A549 (cell line): ENCODE results near the gene MLST8. TPM values are rescaled to one million over a fixed set of nuclear protein-coding genes. Genes with fewer than 3 reads are reported as not detected.

Experiments
- ATAC-seq, 2 experiments: fragments of 200-7000 bp in 1 of 2; fragments of >200 bp in 1 of 2; cut with Nextera tagmentation in 1 of 2; cut with Tn5 transposase in 1 of 2; 3 replicates each; pipeline versions ENCODE4 v1.8.0 to v1.9.1; 2018 to 2020; ENCODE audit warnings: mild to moderate bottlenecking in 1 of 2, moderate library complexity in 1 of 2
- CTCF ChIA-PET: fragments of 300-600 bp; sonication (Branson Sonifier 250); formaldehyde crosslinking; extraction: SDS; loops from one replicate; lab custom pipeline; 2021; ENCODE audit warnings: antibody characterized with exemption, inconsistent platforms; lab: Yijun Ruan, JAX
- POLR2A ChIA-PET: fragments of 350-600 bp; formaldehyde crosslinking; extraction: SDS; loops from one replicate; lab custom pipeline; 2021; ENCODE audit warnings: antibody characterized with exemption, inconsistent platforms; lab: Yijun Ruan, JAX
- DNase-seq, 2 experiments: peaks; one replicate each; pipeline versions ENCODE4 v3.0.0 to v3.0.0-alpha.2; 2011 to 2016; ENCODE audit warnings: low read depth in 1 of 2, low spot score in 1 of 2
- FAIRE-seq: peaks from 2 replicates; lab custom pipeline; 2011; peaks lifted over from hg19 to GRCh38; lab: Jason Lieb, UNC
- H3K27ac ChIP-seq, 2 experiments: fragments of >200 bp; sonication (Bioruptor Twin); formaldehyde crosslinking; 3 replicates each; pipeline ENCODE4 v1.5.1; 2016 to 2017
- H3K4me1 ChIP-seq: fragments of >200 bp; sonication (Bioruptor Twin); formaldehyde crosslinking; 3 replicates; pipeline ENCODE4 v1.6.1; 2016
- H3K4me2 ChIP-seq: fragments of >200 bp; sonication (Bioruptor Twin); formaldehyde crosslinking; 3 replicates; pipeline ENCODE4 v1.6.1; 2016
- H3K4me3 ChIP-seq: fragments of >200 bp; sonication (Bioruptor Twin); formaldehyde crosslinking; 3 replicates; pipeline ENCODE4 v1.5.1; 2016
- H3K9me3 ChIP-seq: fragments of >200 bp; sonication (Bioruptor Twin); formaldehyde crosslinking; 3 replicates; pipeline ENCODE4 v1.6.1; 2016
- ATOH8 ChIP-seq: fragments of 250-450 bp; sonication (Bioruptor Pico); IDR thresholded peaks from 2 replicates; pipeline ENCODE4 v1.5.0; 2020; ENCODE audit warnings: low read depth, mild to moderate bottlenecking, moderate library complexity
- BCL3 ChIP-seq: fragments of >200 bp; sonication (Bioruptor Twin); formaldehyde crosslinking; IDR thresholded peaks from 3 replicates; pipeline ENCODE4 v1.6.1; 2016
- BHLHE40 ChIP-seq: IDR thresholded peaks from 2 replicates; pipeline ENCODE4 v1.6.1; 2012; ENCODE audit warnings: low read depth, low read length, inconsistent platforms
- CBX2 ChIP-seq: fragments of 200-600 bp; sonication (generic); IDR thresholded peaks from 2 replicates; pipeline ENCODE4 v1.6.1; 2016; ENCODE audit warnings: low read depth, mild to moderate bottlenecking, borderline replicate concordance
- CTCF ChIP-seq: fragments of >200 bp; sonication (Bioruptor Twin); formaldehyde crosslinking; IDR thresholded peaks from 3 replicates; pipeline ENCODE4 v1.5.1; 2016
- E2F6 ChIP-seq: IDR thresholded peaks from 2 replicates; pipeline ENCODE4 v1.6.1; 2012; ENCODE audit warnings: low read depth, borderline replicate concordance
- EHF ChIP-seq: fragments of 250-450 bp; sonication (Bioruptor Pico); IDR thresholded peaks from 2 replicates; pipeline ENCODE4 v1.5.0; 2020; ENCODE audit warnings: mild to moderate bottlenecking
- EP300 ChIP-seq, 2 experiments: fragments of >200 bp; sonication (Bioruptor Twin); formaldehyde crosslinking; IDR thresholded peaks; 2 replicates in 1 of 2; 3 replicates in 1 of 2; pipeline ENCODE4 v1.6.1; 2016 to 2017
- FOSB ChIP-seq: fragments of 250-450 bp; sonication (Bioruptor Pico); IDR thresholded peaks from 2 replicates; pipeline ENCODE4 v1.5.0; 2020; ENCODE audit warnings: mild to moderate bottlenecking, moderate library complexity
- HES2 ChIP-seq: fragments of >200 bp; sonication (Bioruptor Twin); formaldehyde crosslinking; IDR thresholded peaks from 2 replicates; pipeline ENCODE4 v1.6.1; 2016
- HEYL ChIP-seq: fragments of 250-450 bp; sonication (Bioruptor Pico); IDR thresholded peaks from 2 replicates; pipeline ENCODE4 v1.8.0; 2021; ENCODE audit warnings: mild to moderate bottlenecking, moderate library complexity
- HMGXB4 ChIP-seq: fragments of 250-450 bp; sonication (Bioruptor Pico); IDR thresholded peaks from 2 replicates; pipeline ENCODE4 v1.5.0; 2021; ENCODE audit warnings: mild to moderate bottlenecking, moderate library complexity, borderline replicate concordance
- HOXA7 ChIP-seq: fragments of 250-450 bp; sonication (Bioruptor Pico); IDR thresholded peaks from 2 replicates; pipeline ENCODE4 v1.5.0; 2020; ENCODE audit warnings: mild to moderate bottlenecking, moderate library complexity
- KDM5A ChIP-seq: fragments of 200-600 bp; sonication (generic); IDR thresholded peaks from 2 replicates; pipeline ENCODE4 v1.6.1; 2016; ENCODE audit warnings: antibody characterized with exemption, mild to moderate bottlenecking
- MYC ChIP-seq: IDR thresholded peaks from 2 replicates; pipeline ENCODE4 v1.6.1; 2012; ENCODE audit warnings: mild to moderate bottlenecking, inconsistent platforms, low read length, improper control_type of control experiment, borderline replicate concordance
- NPAS2 ChIP-seq: fragments of 250-450 bp; sonication (Bioruptor Pico); IDR thresholded peaks from 2 replicates; pipeline ENCODE4 v1.8.0; 2022; ENCODE audit warnings: mild to moderate bottlenecking, moderate library complexity, borderline replicate concordance
- NR3C1 ChIP-seq: fragments of >200 bp; sonication (Bioruptor Twin); formaldehyde crosslinking; IDR thresholded peaks from 3 replicates; pipeline ENCODE4 v1.6.1; 2017
- RAD21 ChIP-seq, 2 experiments: fragments of >200 bp in 1 of 2; sonication (Bioruptor Twin) in 1 of 2; formaldehyde crosslinking in 1 of 2; IDR thresholded peaks in 1 of 2; conservative IDR thresholded peaks in 1 of 2; 2 replicates in 1 of 2; 3 replicates in 1 of 2; pipeline ENCODE4 v1.6.1; 2012 to 2018; ENCODE audit warnings: inconsistent platforms in 1 of 2
- REST ChIP-seq: fragments of 200-600 bp; sonication (generic); IDR thresholded peaks from 2 replicates; pipeline ENCODE4 v1.6.1; 2016; ENCODE audit warnings: antibody characterized with exemption, mild to moderate bottlenecking, moderate library complexity
- RFX5 ChIP-seq: fragments of 450-650 bp; IDR thresholded peaks from 2 replicates; pipeline ENCODE4 v1.7.1; 2014; ENCODE audit warnings: antibody characterized with exemption, mild to moderate bottlenecking, moderate library complexity
- SMC3 ChIP-seq: fragments of >200 bp; sonication (Bioruptor Twin); formaldehyde crosslinking; IDR thresholded peaks from 3 replicates; pipeline ENCODE4 v1.6.1; 2018; ENCODE audit warnings: inconsistent platforms
- WGBS: methylation state at CpG from one replicate; pipeline ENCODE4 v1.1.6; 2017; ENCODE audit errors: missing lambda C conversion rate; 5-methylcytosine and 5-hydroxymethylcytosine counted together
- polyA plus RNA-seq, 4 experiments: library from polyadenylated mRNA; depleted of rRNA in 3 of 4; stranded (reverse); fragments of >200 nt; fragmentation: RNase III in 1 of 4; extraction: RNeasy Plus Mini Kit Qiagen cat#74134 plus additional on column Dnase treatment in 1 of 4; gene quantifications; 2 replicates in 3 of 4; 3 replicates in 1 of 4; pipeline ENCODE4 v1.2.3, GENCODE V29; 2011 to 2017

Gene MLST8
- polyA plus RNA-seq, 2 of the 4 experiments (the other 2 are of a cell fraction), result 46.8 to 53.9 TPM

GRCh38 chr16:2155977-2156848, 49.0 kb upstream of the MLST8 start (continued):
- TF ChIP-seq SMC3, result no peak
- TF ChIP-seq NR3C1, result no peak
- TF ChIP-seq BHLHE40, result no peak
- TF ChIP-seq RAD21 (conservative IDR thresholded peaks at IDR 0.05 in 1 of 2, IDR thresholded peaks at IDR 0.05 in 1 of 2), result no peak
- TF ChIP-seq RFX5, result no peak
- TF ChIP-seq, all 56 proteins: peak for 0

GRCh38 chr16:2156849-2157224, 48.4 kb upstream of the MLST8 start:
- CTCF ChIA-PET, result interaction anchor here (1.1 to 2.2 kb wide), 3 partner anchors 17 to 153 kb away, joined by 3 to 6 read pairs (median 5); no protein-coding TSS in a partner anchor
- WGBS, result 76% methylated on average over 5 of the region's 5 CpGs
- POLR2A ChIA-PET, result no interaction called here
- Histone ChIP-seq H3K4me2 (peak overlapping the region; percentile 98), H3K4me3 (peak overlapping the region; percentile 83), H3K27ac (peak overlapping the region; percentile 91 to 94), H3K4me1 (peaks cover 58% of the 10 kb centered on the region), H3K9me3 (no peaks in the 10 kb centered on the region)
- FAIRE-seq (no peak), DNase-seq (no peak), ATAC-seq (no peak)
- TF ChIP-seq REST (no peak), MYC (no peak), HEYL (CRISPR knock-in tag) (no peak)

GRCh38 chr16:2157480-2158261, 47.6 kb upstream of the MLST8 start:
- peaks cover 50% of the 10 kb centered on the region for H3K4me1 ChIP-seq
- peak overlapping the region; percentile 83; the same call in 1 of the 3 replicates for H3K4me3 ChIP-seq
- no peaks in the 10 kb centered on the region for H3K9me3 ChIP-seq
- POLR2A ChIA-PET, result no interaction called here
- peak overlapping the region; percentile 98 for H3K4me2 ChIP-seq
- CTCF ChIA-PET, result interaction anchor here (1.1 to 1.2 kb wide), 2 partner anchors 17 to 154 kb away, joined by 3 to 5 read pairs; no protein-coding TSS in a partner anchor
- FAIRE-seq (no peak), ATAC-seq (no peak), DNase-seq (no peak)
- H3K27ac ChIP-seq, result peak overlapping the region in 1 of 2 experiments; percentile 94; a peak in 3 of 6 replicates
- WGBS, result 73% methylated on average over 27 of the region's 27 CpGs
- no peak for TF ChIP-seq CTCF
- no peak for TF ChIP-seq CBX2
- TF ChIP-seq E2F6, result no peak
- no peak for TF ChIP-seq FOSB (CRISPR knock-in tag)
- no peak for TF ChIP-seq EP300 (IDR thresholded peaks at IDR 0.05)
- TF ChIP-seq BCL3, result no peak
- TF ChIP-seq EHF (CRISPR knock-in tag), result no peak
- no peak for TF ChIP-seq HOXA7
- TF ChIP-seq NPAS2 (CRISPR knock-in tag), result no peak
- TF ChIP-seq HES2, result no peak
- no peak for TF ChIP-seq KDM5A
- no peak for TF ChIP-seq ATOH8
- no peak for TF ChIP-seq HMGXB4
